Endothelial cell of umbilical vein (primary cell): ENCODE measurements around the gene SLC44A1.

Experiments used
- CTCF ChIP-seq, 2 donors: IDR thresholded peaks; 1 replicate in 1 of 2; 2 replicates in 1 of 2; pipeline ENCODE4 v1.5.1; 2011; ENCODE audit warnings: low read length in 2 of 2, mild to moderate bottlenecking in 2 of 2, moderate library complexity in 2 of 2, control low read depth in 1 of 2, inconsistent platforms in 1 of 2, low read depth in 1 of 2; ENCODE audit not compliant: insufficient read depth in 1 of 2; ENCODE audit errors: extremely low read depth in 1 of 2
- MYC ChIP-seq: IDR thresholded peaks from one replicate; pipeline ENCODE4 v1.6.1; 2011; ENCODE audit warnings: mild to moderate bottlenecking, low read depth, low read length
- POLR2A ChIP-seq: IDR thresholded peaks from 2 replicates; pipeline ENCODE4 v1.6.1; 2012; ENCODE audit warnings: low read depth, mild to moderate bottlenecking, control low read depth, low read length

- TF ChIP-seq POLR2A (no peak), CTCF (IDR thresholded peaks at IDR 0.05; ENCODE audit: extremely low read depth in 1 of 2, insufficient read depth in 1 of 2, low read depth in 1 of 2, low read length in 2 of 2) (no peak), MYC (no peak)
Measured at GRCh38 chr9:105445203-105445881, 200.9 kb downstream of the SLC44A1 start.
